22Rv1 (cell line): Measurements from ENCODE around the gene NECTIN3.

ENCODE experiments used
- H3K27ac ChIP-seq: fragments of 450-650 bp; 2 replicates; pipeline ENCODE4 v1.5.1; 2017
- ZFX ChIP-seq: fragments of 450-650 bp; IDR thresholded peaks from 2 replicates; pipeline ENCODE4 v1.6.1; 2017; ENCODE audit warnings: antibody characterized with exemption, borderline replicate concordance
- TF ChIP-seq, protein P1 (sequence below): fragments of 450-650 bp; IDR thresholded peaks from 2 replicates; pipeline ENCODE4 v1.5.1; 2017; ENCODE audit warnings: mild to moderate bottlenecking

NECTIN3 gene

DNA sequence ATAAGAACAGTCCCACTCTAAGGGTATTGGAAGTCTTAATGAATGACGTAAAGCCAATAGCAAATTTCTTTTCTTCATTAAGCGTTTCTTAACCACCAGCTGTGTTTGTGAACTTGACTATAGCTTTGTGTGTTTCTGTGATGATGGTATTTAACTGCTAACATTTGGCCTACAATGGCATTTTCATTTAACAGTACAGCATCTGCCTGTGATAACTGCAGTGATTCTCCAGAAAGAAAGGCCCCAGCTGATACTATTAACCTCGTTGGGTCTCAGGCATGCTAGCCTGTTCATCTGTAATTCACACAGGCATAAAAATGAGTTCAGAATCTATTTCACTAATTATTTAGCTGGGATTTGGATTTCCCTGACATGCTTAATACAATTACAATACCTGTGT lies 121.9 kb downstream of the NECTIN3 start:
- H3K27ac ChIP-seq = no peak overlapping the region
- TF ChIP-seq, protein P1, sequence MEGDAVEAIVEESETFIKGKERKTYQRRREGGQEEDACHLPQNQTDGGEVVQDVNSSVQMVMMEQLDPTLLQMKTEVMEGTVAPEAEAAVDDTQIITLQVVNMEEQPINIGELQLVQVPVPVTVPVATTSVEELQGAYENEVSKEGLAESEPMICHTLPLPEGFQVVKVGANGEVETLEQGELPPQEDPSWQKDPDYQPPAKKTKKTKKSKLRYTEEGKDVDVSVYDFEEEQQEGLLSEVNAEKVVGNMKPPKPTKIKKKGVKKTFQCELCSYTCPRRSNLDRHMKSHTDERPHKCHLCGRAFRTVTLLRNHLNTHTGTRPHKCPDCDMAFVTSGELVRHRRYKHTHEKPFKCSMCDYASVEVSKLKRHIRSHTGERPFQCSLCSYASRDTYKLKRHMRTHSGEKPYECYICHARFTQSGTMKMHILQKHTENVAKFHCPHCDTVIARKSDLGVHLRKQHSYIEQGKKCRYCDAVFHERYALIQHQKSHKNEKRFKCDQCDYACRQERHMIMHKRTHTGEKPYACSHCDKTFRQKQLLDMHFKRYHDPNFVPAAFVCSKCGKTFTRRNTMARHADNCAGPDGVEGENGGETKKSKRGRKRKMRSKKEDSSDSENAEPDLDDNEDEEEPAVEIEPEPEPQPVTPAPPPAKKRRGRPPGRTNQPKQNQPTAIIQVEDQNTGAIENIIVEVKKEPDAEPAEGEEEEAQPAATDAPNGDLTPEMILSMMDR = no peak
- TF ChIP-seq ZFX = no peak

DNA sequence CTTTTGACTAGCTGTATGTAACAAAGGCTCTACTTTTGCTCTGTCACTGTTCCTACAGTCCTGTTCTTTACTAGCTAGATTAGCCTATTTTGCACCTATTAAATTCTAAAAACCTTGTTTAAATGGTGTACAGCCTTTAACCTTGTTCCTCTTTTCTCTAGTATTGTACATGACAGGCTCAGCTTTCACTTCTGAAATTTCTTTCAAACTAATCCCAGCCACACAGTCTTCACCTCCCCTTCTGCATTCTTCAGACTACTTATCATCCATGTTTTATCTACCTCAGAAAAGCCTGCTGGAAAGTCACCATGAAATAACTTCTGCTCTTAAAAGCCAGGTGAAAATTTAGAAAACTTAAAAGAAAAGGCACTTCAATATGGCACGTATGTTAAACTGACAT lies 122.4 kb downstream of the NECTIN3 start:
- no peak for TF ChIP-seq ZFX
- TF ChIP-seq, protein P1 = no peak
- H3K27ac ChIP-seq = no peak overlapping the region

DNA sequence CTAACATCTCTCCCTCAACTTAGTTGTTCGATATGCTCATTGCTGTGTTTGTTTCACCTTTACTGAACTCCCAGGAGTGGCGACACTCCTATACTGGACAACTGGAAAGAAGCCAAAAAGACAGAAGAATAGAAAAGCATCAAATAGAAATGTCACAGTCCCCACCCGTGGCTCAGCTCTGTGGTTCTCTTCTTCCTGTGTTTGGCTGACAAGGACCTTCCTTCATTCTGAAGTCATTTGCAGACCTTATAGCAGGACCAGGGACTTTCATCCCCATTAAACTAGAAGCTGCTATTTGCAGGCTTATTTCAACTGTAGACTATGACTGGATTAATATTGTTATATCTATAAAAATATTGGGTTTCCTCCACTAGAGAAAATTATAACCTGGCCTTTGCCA lies 125.9 kb downstream of the NECTIN3 start:
- TF ChIP-seq, protein P1 = no peak
- TF ChIP-seq ZFX = no peak
- H3K27ac ChIP-seq = no peak overlapping the region

DNA sequence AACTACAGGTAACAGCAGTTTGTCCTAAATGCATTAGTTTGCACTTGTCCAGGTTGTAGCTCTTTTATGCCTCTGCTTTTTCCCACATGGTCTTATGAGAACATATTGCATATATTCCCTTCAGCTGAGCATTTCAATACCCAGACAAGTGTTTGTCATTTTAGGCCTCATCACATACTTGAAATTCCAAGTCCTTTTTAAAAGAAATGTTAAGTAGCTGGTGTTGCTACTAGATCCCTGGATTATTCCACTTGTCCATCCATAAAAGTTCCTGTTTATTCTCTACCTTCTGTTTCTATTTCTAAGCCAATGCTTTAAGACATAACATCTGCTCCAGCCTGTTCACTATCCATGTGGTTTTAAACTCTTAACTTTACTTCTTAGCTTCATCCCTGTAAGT lies 128.4 kb downstream of the NECTIN3 start:
- H3K27ac ChIP-seq = no peak overlapping the region
- TF ChIP-seq, protein P1 = no peak
- TF ChIP-seq ZFX = no peak

DNA sequence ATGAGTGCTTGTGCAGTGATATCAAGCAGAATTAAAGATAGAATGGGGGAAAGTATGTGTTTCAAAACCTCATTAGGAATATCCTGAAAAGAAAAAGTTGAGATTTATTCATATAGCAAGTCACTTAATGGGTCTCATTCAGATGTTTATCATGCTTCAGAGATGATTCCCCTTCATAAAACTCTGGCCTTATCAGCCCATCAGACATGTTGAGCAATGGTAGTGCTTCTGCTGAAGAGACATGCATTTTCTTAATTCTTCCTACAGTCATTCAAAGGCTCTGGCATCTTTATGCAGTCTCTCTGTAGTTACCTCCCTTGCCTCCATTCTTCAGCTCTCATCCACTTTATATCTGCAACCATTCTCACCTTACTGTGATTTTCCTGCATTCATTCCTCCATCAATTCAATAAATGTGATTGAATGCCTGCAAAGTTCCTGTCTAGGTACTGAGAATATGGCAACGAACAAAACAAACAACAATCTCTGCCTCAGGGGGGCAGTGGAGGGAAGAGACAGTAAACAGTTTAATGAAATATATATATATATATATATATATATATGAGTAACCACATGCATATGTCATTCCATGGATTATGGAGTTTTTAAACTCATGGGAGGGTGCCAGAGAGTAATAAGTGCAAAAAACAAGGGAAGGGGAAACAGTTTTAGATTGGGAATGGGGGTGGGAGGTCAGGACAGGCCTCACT lies 138.5 kb downstream of the NECTIN3 start:
- H3K27ac ChIP-seq = no peak overlapping the region
- TF ChIP-seq, protein P1 = peak; percentile 30
- no peak for TF ChIP-seq ZFX

DNA sequence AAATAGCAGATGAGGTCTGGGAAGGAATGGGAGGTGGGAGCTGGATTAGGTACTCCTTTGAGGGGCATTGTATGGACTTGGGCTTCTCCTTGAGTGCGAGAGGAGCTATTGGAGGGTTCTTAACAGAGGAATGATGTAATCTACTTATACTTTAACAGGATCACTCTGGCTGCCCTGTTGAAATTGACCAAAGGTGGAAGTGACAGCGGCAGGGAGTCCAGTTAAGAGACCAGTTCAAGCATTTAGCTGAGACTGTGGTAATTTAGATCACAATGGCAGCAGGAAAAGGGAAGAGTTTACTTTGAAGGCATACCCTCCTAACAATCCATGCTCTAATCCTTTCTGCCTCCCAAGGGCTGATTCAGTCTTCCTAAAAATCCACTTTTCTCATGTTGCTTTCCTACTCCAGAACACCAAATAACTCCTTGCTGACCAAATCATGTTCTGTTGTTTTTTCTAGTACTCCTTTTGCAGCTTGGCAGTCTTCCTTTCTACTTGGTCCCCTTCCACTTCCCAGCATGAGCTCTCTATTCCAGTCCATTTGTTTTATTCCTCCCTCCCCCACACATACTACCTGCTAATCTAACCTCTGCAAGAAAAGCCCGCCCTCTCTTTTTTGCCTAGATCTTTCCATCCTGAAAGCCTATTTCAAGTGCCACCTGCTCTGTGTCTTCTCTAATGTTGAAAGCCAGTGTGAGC lies 139.4 kb downstream of the NECTIN3 start:
- no peak for TF ChIP-seq ZFX
- TF ChIP-seq, protein P1 = no peak
- no peak overlapping the region for H3K27ac ChIP-seq

DNA sequence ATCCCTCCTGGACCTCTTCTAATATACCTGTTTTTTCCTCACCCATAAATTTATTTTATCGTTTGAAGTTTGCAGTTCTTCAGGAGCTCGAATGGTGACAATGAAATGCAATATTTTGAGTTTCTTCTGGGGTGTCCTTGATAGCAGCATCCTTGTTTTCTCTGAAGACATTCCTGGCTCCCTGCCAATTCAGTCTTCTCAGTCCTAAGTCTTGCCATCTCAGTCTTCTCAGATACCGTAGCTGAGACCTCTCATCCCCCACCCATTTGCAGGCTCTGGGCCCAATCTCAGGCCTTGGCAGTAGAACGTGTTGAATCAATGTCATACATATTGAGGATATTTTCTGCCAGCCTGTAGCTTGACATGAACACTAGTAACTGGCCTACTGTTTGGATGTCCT lies 140.9 kb downstream of the NECTIN3 start:
- H3K27ac ChIP-seq = no peak overlapping the region
- TF ChIP-seq, protein P1 = no peak
- no peak for TF ChIP-seq ZFX
